PC-3 (cell line): ENCODE measurements around the gene FGGY. TPM values are rescaled to one million over a fixed set of nuclear protein-coding genes. Genes with fewer than 3 reads are reported as not detected.

Source experiments
- ATAC-seq: fragments of 200-7000 bp; cut with Tn5 transposase; 2 replicates; pipeline ENCODE4 v1.9.1; 2020; ENCODE audit warnings: mild to moderate bottlenecking, moderate library complexity
- BruUV-seq: library from RNA; stranded (reverse); fragments of 400-500 nt; replicated peaks from 2 replicates; lab custom pipeline; 2021; lab: Mats Ljungman, UMichigan
- CTCF ChIA-PET: fragments of 300-600 bp; sonication (Branson Sonifier 250); formaldehyde crosslinking; loops from one replicate; lab custom pipeline; 2022; ENCODE audit warnings: antibody characterized with exemption; lab: Charles Lee
- POLR2A ChIA-PET: fragments of 300-600 bp; sonication (Branson Sonifier 250); formaldehyde crosslinking; loops from one replicate; lab custom pipeline; 2022; ENCODE audit warnings: antibody characterized with exemption; ENCODE audit not compliant: unreplicated experiment; lab: Charles Lee
- DNase-seq: peaks from one replicate; pipeline ENCODE4 v3.0.0-alpha.2; 2015
- H2AFZ ChIP-seq: fragments of 300-600 bp; sonication (generic); 2 replicates; pipeline ENCODE4 v1.6.0; 2016; ENCODE audit warnings: antibody characterized with exemption, low read length
- H3F3A ChIP-seq: fragments of 300-600 bp; sonication (generic); one replicate; pipeline ENCODE4 v1.6.0; 2017; ENCODE audit warnings: antibody characterized with exemption, low read length, control low read depth, mild to moderate bottlenecking; ENCODE audit not compliant: unreplicated experiment
- H3K27ac ChIP-seq: fragments of 300-600 bp; sonication (generic); 2 replicates; pipeline ENCODE4 v1.5.1; 2016; ENCODE audit warnings: mild to moderate bottlenecking, low read length
- H3K27me3 ChIP-seq: fragments of 300-600 bp; sonication (generic); 2 replicates; pipeline ENCODE4 v1.6.1; 2016; ENCODE audit warnings: low read length, mixed read lengths
- H3K36me3 ChIP-seq: fragments of 300-600 bp; sonication (generic); 2 replicates; pipeline ENCODE4 v1.6.1; 2016; ENCODE audit warnings: low read depth, mixed run types, low read length, mixed read lengths
- H3K4me1 ChIP-seq: fragments of 300-600 bp; sonication (generic); 2 replicates; pipeline ENCODE4 v1.5.1; 2016; ENCODE audit warnings: low read length; ENCODE audit not compliant: insufficient read depth
- H3K4me2 ChIP-seq: fragments of 300-600 bp; sonication (generic); 2 replicates; pipeline ENCODE4 v1.6.0; 2016; ENCODE audit warnings: low read length
- H3K4me3 ChIP-seq: fragments of 300-600 bp; sonication (generic); 2 replicates; pipeline ENCODE4 v1.5.1; 2016; ENCODE audit warnings: mild to moderate bottlenecking, low read length, mixed read lengths
- H3K79me2 ChIP-seq: fragments of 300-600 bp; sonication (generic); 2 replicates; pipeline ENCODE4 v1.6.1; 2017; ENCODE audit warnings: low read length, mixed read lengths
- H3K9ac ChIP-seq: fragments of 300-600 bp; sonication (generic); 2 replicates; pipeline ENCODE4 v1.6.0; 2016; ENCODE audit warnings: mild to moderate bottlenecking, low read length
- H3K9me2 ChIP-seq: fragments of 300-600 bp; sonication (generic); replicated peaks from 2 replicates; pipeline ENCODE4 v1.6.1; 2016; ENCODE audit warnings: mixed run types, low read length, mixed read lengths
- H3K9me3 ChIP-seq: fragments of 300-600 bp; sonication (generic); 2 replicates; pipeline ENCODE4 v1.6.1; 2016; ENCODE audit warnings: low read length, mixed read lengths
- H4K20me1 ChIP-seq: fragments of 300-600 bp; sonication (generic); 2 replicates; pipeline ENCODE4 v1.6.1; 2016; ENCODE audit warnings: low read length, mixed read lengths
- CTCF ChIP-seq: fragments of 300-600 bp; sonication (generic); conservative IDR thresholded peaks from 2 replicates; pipeline ENCODE4 v1.5.1; 2017; ENCODE audit warnings: antibody characterized with exemption, low read depth, mild to moderate bottlenecking, low read length
- EZH2 ChIP-seq: fragments of 300-600 bp; sonication (generic); IDR thresholded peaks from one replicate; pipeline ENCODE4 v1.6.1; 2017; ENCODE audit warnings: antibody characterized with exemption, mild to moderate bottlenecking, low read length; ENCODE audit not compliant: unreplicated experiment
- EZH2phosphoT487 ChIP-seq: fragments of 300-600 bp; sonication (generic); IDR thresholded peaks from 2 replicates; pipeline ENCODE4 v1.6.1; 2018; ENCODE audit warnings: mild to moderate bottlenecking, antibody characterized with exemption, low read length, borderline replicate concordance
- intact Hi-C: fragments of 100-400 bp; cut with micrococcal nuclease; formaldehyde crosslinking; loops from 2 replicates; pipeline ENCODE4 v1.9.0; 2023
- total RNA-seq: library from RNA; depleted of rRNA; stranded (reverse); fragments of >200 nt; gene quantifications from 2 replicates; pipeline ENCODE4 v1.2.3, GENCODE V29; 2014

FGGY gene
- total RNA-seq, 1 experiment from 2014 or later, result 7.4 TPM

- Histone ChIP-seq H3K4me1 (0 out of 2 replicates have a peak, but pooled peaks cover 5% of the 10 kb centered on the region), H3K79me2 (no peaks in the 10 kb centered on the region), H3F3A (no peaks in the 10 kb centered on the region), H2AFZ (no peak overlapping the region), H3K27me3 (no peaks in the 10 kb centered on the region), H3K4me2 (no peak overlapping the region), H3K27ac (no peak overlapping the region), H3K36me3 (no peaks in the 10 kb centered on the region), H4K20me1 (no peaks in the 10 kb centered on the region), H3K9ac (no peak overlapping the region), H3K9me2 (no peaks in the 10 kb centered on the region), H3K9me3 (no peaks in the 10 kb centered on the region), H3K4me3 (no peak overlapping the region)
- BruUV-seq, result no TSS peak
- ChIA-PET POLR2A (no interaction called here), CTCF (no interaction called here)
- intact Hi-C loops, result no loop called here
- ATAC-seq, result no peak
- DNase-seq, result no peak
- TF ChIP-seq EZH2phosphoT487 (no peak), EZH2 (no peak), CTCF (no peak)
Measured at GRCh38 chr1:59685666-59686065, 388.8 kb downstream of the FGGY start.

GRCh38 chr1:59686170-59686569, 389.3 kb downstream of the FGGY start:
- no peak overlapping the region for H3K4me3 ChIP-seq
- H3K27ac ChIP-seq, result no peak overlapping the region
- no peak overlapping the region for H3K9ac ChIP-seq
- TF ChIP-seq CTCF (no peak), EZH2 (no peak), EZH2phosphoT487 (no peak)
- H3K79me2 ChIP-seq, result no peaks in the 10 kb centered on the region
- H3K9me2 ChIP-seq, result no peaks in the 10 kb centered on the region
- BruUV-seq, result no TSS peak
- no peaks in the 10 kb centered on the region for H3K27me3 ChIP-seq
- no peak overlapping the region for H3K4me2 ChIP-seq
- no peak overlapping the region for H2AFZ ChIP-seq
- H3F3A ChIP-seq, result no peaks in the 10 kb centered on the region
- no peaks in the 10 kb centered on the region for H3K36me3 ChIP-seq
- H3K9me3 ChIP-seq, result no peaks in the 10 kb centered on the region
- POLR2A ChIA-PET, result no interaction called here
- CTCF ChIA-PET, result no interaction called here
- DNase-seq (peak; percentile 17), ATAC-seq (peak; percentile 74)
- H3K4me1 ChIP-seq, result 0 out of 2 replicates have a peak, but pooled peaks cover 5% of the 10 kb centered on the region
- no peaks in the 10 kb centered on the region for H4K20me1 ChIP-seq
- intact Hi-C loops, result no loop called here

GRCh38 chr1:59686574-59686973, 389.7 kb downstream of the FGGY start:
- H3K9me3 ChIP-seq, result no peaks in the 10 kb centered on the region

More at GRCh38 chr1:59686574-59686973, 389.7 kb downstream of the FGGY start:
- no peak overlapping the region for H3K4me2 ChIP-seq
- no peak overlapping the region for H3K9ac ChIP-seq
- no peak overlapping the region for H3K27ac ChIP-seq
- ChIA-PET POLR2A (no interaction called here), CTCF (no interaction called here)
- no peaks in the 10 kb centered on the region for H3K9me2 ChIP-seq
- no peak overlapping the region for H3K4me3 ChIP-seq
- no peaks in the 10 kb centered on the region for H3K79me2 ChIP-seq
- DNase-seq (no peak), ATAC-seq (no peak)
- H3K36me3 ChIP-seq, result no peaks in the 10 kb centered on the region
- H2AFZ ChIP-seq, result no peak overlapping the region
- 0 out of 2 replicates have a peak, but pooled peaks cover 5% of the 10 kb centered on the region for H3K4me1 ChIP-seq
- TF ChIP-seq CTCF (no peak), EZH2 (no peak), EZH2phosphoT487 (no peak)
- H4K20me1 ChIP-seq, result no peaks in the 10 kb centered on the region
- intact Hi-C loops, result no loop called here
- no TSS peak for BruUV-seq
- no peaks in the 10 kb centered on the region for H3F3A ChIP-seq
- H3K27me3 ChIP-seq, result no peaks in the 10 kb centered on the region
